GM10248 (cell line): Measurements from ENCODE around the gene CREB3.

Source experiments
- CTCF ChIA-PET: fragments of 300-600 bp; sonication (Branson Sonifier 250); formaldehyde crosslinking; extraction: SDS; loops from one replicate; lab custom pipeline; 2021; ENCODE audit warnings: antibody characterized with exemption; lab: Yijun Ruan, JAX
- POLR2A ChIA-PET: fragments of 350-650 bp; sonication (Branson Sonifier 250); formaldehyde crosslinking; extraction: SDS; loops from one replicate; lab custom pipeline; 2020; ENCODE audit warnings: antibody characterized with exemption; lab: Yijun Ruan, JAX
- DNase-seq: peaks from one replicate; pipeline ENCODE4 v3.0.0; 2012; ENCODE audit errors: extremely low spot score
- CTCF ChIP-seq: IDR thresholded peaks from 2 replicates; pipeline ENCODE4 v1.5.1; 2012; ENCODE audit warnings: mild to moderate bottlenecking, low read depth; ENCODE audit errors: extremely low read depth, missing control alignments, control extremely low read depth

Gene CREB3

GRCh38 chr9:35705836-35706430, 26.5 kb upstream of the CREB3 start:
- no peak for TF ChIP-seq CTCF
- POLR2A ChIA-PET: no interaction called here
- no peak for DNase-seq
- CTCF ChIA-PET: interaction anchor here (1.1 to 19.1 kb wide), 6 partner anchors 9 to 47 kb away, joined by 3 to 224 read pairs (median 4); no protein-coding TSS in a partner anchor

- ChIA-PET POLR2A (no interaction called here), CTCF (interaction anchor here (1.1 to 19.1 kb wide), 3 partner anchors 11 to 48 kb away, joined by 4 to 224 read pairs (median 8); no protein-coding TSS in a partner anchor)
- no peak for TF ChIP-seq CTCF
- DNase-seq: no peak
These were observed 25.5 kb upstream of the CREB3 start for GRCh38 chr9:35706951-35707350.

GRCh38 chr9:35708146-35708545, 24.3 kb upstream of the CREB3 start:
- ChIA-PET CTCF (interaction anchor here (1.0 to 19.1 kb wide), 4 partner anchors 12 to 61 kb away, joined by 3 to 224 read pairs (median 6); no protein-coding TSS in a partner anchor), POLR2A (interaction anchor here (0.6 to 1.1 kb wide), 2 partner anchors 9 to 92 kb away, joined by 3 to 11 read pairs; no protein-coding TSS in a partner anchor)

GRCh38 chr9:35710818-35711500, 21.5 kb upstream of the CREB3 start:
- DNase-seq: no peak
- ChIA-PET POLR2A (interaction anchor here (0.5 kb wide), 1 partner anchor 81 kb away, joined by 5 read pairs; no protein-coding TSS in a partner anchor), CTCF (interaction anchor here (1.3 to 19.1 kb wide), 4 partner anchors 10 to 28 kb away, joined by 3 to 224 read pairs (median 6); no protein-coding TSS in a partner anchor)
- no peak for TF ChIP-seq CTCF

More at GRCh38 chr9:35708146-35708545, 24.3 kb upstream of the CREB3 start:
- no peak for DNase-seq
- TF ChIP-seq CTCF: no peak

- TF ChIP-seq CTCF: no peak
- ChIA-PET POLR2A (interaction anchor here (0.5 kb wide), 1 partner anchor 82 kb away, joined by 5 read pairs; no protein-coding TSS in a partner anchor), CTCF (interaction anchor here (0.9 to 19.1 kb wide), 12 partner anchors 8 to 101 kb away, joined by 3 to 224 read pairs (median 4); partner anchors contain the start of genes CREB3 and TLN1)
- peak; percentile 50 for DNase-seq
These were observed 20.7 kb upstream of the CREB3 start for GRCh38 chr9:35711501-35712428.
